Head of caudate nucleus (tissue), 42 donors: ENCODE measurements around the gene LCA5.
"Not testable (repeated sequence)": the region's sequence is repeated elsewhere in the genome, so short reads cannot be mapped to it uniquely, and the experiment has no call there.

Source experiments
- DNase-seq, 42 donors: peaks; one replicate each; pipeline versions ENCODE4 v3.0.0 to v3.0.0-alpha.2; 2020 to 2021; ENCODE audit warnings: mixed read lengths in 7 of 42
- intact Hi-C: fragments of 100-400 bp; cut with DNase I; formaldehyde crosslinking; loops from one replicate; pipeline ENCODE4 v1.15.0; 2022

LCA5 gene

DNA sequence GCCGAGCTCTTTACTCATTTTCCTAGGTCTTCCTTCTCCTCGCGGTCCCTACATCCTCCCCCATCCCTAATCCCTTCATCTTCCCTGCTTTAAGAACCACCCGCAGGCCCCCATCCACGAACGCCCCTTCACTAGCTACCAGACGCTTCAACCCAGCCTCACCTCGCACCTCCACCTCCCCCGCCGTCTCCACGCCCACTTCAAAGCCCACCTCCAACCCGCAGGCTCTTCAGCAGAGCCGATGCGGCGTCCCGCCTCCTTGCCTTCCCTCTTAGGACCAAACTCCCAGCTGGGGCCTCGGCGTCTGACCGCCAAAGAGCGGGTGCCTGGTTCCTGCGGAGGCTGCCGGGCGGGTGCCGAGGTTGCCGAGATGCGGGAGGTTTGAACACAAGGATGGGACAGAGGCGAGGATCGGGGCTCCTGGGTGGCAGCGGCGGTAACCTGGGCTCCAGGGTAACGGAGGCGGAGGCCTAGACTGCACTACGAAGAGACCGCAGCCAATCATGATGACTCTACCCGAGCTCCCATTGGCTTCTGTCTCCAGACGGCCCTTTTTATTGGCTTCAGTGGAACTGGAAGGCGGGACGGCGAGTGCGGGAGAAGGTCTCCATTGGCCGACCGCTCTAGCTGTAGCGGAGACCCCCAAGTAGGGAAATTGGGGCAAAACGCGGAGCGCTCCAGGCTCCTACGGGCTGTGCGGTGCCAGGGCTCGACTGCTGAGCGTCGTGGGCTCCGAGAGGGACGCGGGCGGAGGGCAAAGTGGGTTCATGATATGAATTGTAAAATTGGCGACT, at the start of gene LCA5:
Gene LCA5, minus strand, starts transcription at position 477 of the 794 bp plus-strand sequence. CDS start 18,536 bp downstream, outside the sequence.
- peak; percentile 89 to 99 (median 97) for DNase-seq
- intact Hi-C loops, result loop anchor here (5.0 kb wide), 1 partner anchor 460 kb away; the partner anchor contains the start of gene PHIP

DNA sequence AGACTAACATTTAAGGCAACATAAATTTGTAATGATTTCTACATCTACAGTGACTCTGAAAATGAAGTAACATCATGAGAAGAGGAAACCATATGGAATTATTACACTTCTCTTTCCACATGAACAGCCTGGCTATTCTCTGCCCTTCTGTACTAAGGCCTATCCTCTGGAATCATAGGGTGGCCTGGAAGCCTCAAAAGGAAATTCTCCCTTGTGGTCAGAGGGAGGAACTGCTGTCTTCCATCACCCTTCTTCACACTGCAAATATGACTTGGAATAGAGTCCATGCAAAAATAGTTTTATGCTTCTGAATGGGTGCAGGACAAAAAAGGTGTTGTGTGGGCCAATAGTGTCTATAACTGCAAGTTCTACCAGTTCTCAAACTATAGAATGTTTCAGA, 49.3 kb upstream of the LCA5 start:
- DNase-seq, result no peak
- intact Hi-C loops, result no loop called here

DNA sequence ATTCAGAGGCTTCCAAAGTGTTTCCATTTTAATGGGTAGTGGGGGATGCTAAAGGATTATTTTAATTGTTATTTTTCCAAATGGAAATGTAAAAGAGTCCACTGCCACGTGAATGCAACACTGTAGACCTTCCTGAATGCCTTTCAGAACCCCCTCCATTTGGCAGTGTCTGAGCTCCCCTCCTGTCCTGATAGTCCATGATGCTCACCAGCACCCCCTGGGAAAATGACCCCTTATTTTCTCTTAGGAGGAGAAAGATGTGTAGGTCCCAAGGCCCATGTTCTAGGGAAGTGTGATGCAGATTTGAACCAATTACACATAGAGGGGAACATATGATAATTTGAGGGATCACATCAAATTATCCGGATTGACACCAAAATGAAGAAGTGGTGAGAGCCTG, 47.1 kb upstream of the LCA5 start:
- DNase-seq, result no peak
- intact Hi-C loops, result no loop called here

DNA sequence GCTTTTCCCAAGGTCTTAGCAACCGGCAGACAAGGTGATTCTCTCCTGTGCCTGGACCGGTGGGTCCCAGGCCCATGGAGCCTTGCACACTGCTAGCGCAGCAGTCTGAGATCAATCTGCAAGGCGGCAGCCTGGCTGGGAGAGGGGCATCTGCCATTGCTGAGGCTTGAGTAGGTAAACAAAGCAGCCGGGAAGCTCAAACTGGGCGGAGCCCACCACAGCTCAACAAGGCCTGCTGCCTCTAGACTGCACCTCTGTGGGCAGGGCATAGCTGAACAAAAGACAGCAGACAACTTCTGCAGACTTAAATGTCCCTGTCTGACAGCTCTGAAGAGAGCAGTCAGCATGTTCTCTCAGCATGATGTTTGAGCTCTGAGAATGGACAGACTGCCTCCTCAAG, 40.7 kb upstream of the LCA5 start:
- DNase-seq, result not testable (repeated sequence)
- intact Hi-C loops, result loop anchor here (10.0 kb wide), 1 partner anchor 137 kb away; no protein-coding TSS in a partner anchor

GRCh38 chr6:79574630-79575225, 37.5 kb upstream of the LCA5 start:
- DNase-seq, result no peak
- intact Hi-C loops, result loop anchor here (10.0 kb wide), 1 partner anchor 140 kb away; no protein-coding TSS in a partner anchor

- intact Hi-C loops, result loop anchor here (10.0 kb wide), 1 partner anchor 141 kb away; no protein-coding TSS in a partner anchor
- no peak for DNase-seq
Observed at GRCh38 chr6:79574174-79574573, 36.9 kb upstream of the LCA5 start.

DNA sequence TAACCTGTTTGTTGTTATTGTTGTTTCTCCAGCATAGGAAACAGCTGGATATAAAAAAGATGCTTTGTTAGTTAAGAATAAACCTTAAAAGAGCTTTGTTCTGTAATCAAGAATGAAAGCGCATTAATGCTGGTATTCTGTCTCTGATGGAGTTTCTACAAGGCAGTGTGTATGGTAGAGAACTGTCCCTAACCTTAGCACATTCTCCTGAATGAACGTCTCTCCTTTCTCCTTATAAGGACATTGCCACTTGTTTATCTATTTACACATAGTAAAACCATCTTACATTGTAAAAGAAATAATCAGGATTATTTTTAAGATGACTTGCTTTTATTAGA, 33.8 kb upstream of the LCA5 start:
- no peak for DNase-seq
- intact Hi-C loops, result loop anchor here (10.0 kb wide), 1 partner anchor 144 kb away; no protein-coding TSS in a partner anchor

- peak in 12 of 42 donors; percentile 14 to 57 (median 34) for DNase-seq
- intact Hi-C loops, result loop anchor here (10.0 kb wide), 1 partner anchor 144 kb away; no protein-coding TSS in a partner anchor
Observed at GRCh38 chr6:79570129-79571029, 33.1 kb upstream of the LCA5 start.

DNA sequence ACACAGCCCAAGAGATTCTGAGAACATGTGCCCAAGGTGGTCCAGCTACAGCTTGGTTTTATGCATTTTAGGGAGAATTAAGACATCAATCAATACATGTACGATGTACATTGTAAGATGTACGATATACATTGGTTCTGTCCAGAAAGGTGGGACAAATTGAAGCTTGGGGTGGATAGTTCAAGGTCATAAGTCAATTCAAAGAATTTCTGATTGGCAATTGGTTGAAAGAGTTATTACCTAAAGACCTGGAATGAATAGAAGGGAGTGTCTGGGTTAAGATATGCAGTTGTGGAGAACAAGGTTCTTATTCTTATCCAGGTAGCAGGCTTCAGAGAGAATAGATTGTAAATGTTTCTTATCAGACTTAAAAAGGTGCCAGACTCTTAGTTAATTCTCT, 31.8 kb upstream of the LCA5 start:
- intact Hi-C loops, result no loop called here
- DNase-seq, result no peak

DNA sequence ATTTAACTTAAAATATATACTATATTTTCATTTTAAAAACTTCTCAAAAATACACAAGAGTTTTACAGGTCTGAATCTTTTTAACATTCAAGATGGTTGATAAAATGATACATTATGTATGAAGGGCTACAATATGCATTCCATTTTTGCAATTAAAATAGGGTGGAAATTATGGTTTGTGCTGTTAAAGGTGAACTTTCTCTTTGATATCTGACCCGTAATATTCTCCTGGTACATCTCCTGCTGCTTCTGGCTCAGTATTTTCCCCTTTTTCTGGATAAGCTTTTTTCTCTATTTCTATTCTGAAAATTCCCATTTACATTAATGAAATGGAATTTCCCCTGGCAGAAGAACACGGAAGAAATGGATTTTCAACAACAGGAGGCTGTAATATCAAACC, 27.4 kb upstream of the LCA5 start:
- intact Hi-C loops, result no loop called here
- DNase-seq, result no peak

DNA sequence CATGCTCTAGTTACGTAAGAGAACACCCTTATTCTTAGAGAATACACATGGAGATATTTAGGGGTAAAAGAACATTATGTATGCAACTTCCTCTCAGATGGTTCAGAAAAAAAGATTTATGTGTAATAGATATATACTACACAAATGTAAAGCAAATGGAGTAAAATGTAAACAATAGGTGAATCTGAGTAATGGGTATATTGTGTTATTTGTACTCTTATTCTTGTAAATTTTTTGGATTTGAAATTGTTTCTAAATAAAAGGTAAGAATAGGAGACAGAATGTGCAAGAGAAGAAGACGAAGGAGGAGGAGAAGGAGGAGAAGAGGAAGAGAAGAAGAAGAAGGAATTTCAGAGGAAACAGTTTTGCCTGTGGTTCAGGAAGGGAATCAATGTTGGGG, 22.5 kb upstream of the LCA5 start:
- no peak for DNase-seq
- intact Hi-C loops, result no loop called here

DNA sequence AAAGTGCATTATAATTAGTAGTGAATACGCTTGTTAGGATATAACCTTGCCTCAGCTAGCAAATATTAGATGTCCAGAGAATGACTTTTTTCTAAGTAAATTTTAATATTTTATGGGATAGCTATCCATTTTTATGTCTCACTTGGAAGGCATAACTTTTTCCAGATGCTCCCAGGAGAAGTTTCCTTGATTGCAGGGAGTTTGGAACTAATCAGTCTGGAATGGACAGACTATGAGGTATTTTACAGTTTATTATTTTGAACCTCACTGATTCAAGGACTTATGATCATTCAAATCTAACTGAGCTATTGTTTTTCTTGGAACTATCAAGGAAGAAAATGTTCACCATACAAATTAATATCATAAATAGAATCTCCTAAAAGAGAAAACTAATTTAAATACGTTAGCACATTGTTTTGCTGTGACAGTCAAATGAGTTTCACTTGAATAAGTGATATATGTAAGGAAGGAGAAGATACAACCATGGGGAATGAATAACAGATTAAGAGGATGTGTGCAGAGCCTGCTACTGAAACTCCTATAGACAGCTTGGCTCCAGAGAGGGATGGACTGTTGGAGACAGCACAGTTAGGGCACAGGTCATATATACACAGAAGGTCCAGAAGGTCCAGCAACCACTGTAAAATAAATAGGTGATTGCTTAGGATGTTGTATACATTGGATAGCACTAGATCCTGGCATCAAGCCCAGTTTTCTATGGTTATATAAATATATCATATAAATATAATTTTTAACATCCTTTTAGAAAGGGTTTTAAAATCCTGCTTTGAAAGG, 20.6 kb upstream of the LCA5 start:
- no peak for DNase-seq

DNA sequence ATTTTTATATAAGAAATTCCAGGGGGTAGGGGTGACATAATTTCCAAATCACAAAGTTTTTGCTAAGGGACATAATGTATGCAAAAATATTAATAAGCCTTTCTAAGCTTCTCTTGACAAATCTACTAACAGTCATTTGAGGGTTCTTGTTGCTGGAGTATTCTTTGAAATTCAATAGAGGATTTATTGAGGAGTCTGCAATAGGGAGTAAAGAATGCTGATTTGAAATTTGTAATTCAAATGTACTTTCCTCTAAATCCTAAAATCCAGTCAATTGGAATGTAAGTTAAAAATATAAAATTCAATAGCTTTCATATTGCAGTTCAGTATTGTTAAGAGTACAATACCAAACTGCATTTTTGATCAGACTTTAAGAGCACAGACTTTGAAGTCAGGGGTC, 17.1 kb upstream of the LCA5 start:
- no peak for DNase-seq
- intact Hi-C loops, result no loop called here

More for the DNA sequence above, 20.6 kb upstream of the LCA5 start:
- intact Hi-C loops, result no loop called here

DNA sequence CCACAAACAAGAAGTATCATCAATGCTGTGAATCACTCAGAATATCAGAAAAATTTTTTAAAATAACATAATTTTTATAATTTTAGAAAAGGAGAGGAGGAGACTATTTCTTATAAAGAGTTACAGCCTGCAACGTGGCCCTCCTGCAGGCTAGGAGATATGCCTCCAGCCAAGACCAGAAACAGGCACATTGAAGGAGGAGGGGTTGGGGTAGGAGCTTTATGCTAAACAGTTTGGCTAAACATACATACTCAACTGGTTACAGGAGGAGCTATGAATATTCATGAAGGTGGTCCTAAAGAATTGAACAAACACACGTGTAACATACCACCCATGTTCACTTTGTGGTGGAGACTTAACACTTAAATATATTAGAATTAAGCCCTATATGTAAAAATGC, 14.2 kb upstream of the LCA5 start:
- intact Hi-C loops, result no loop called here
- no peak for DNase-seq

DNA sequence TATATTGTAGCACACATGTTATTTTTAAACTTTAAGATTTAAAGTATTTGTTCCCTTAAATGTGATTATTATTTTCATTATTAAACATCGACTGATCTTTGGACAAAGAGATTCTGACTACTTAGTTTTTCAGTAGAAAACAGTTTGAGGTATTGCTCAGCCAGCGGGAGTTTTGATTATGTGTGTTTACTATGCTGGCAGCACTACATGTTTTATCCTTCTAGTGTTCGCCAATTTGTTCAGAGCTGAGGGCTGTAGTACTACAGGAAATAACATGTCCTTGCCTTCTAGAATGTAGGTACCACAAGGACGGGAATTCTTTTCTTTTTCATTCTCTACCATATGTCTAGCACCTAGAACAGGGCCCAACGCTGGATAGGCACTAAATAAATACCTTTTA, 11.1 kb upstream of the LCA5 start:
- no peak for DNase-seq
- intact Hi-C loops, result no loop called here

DNA sequence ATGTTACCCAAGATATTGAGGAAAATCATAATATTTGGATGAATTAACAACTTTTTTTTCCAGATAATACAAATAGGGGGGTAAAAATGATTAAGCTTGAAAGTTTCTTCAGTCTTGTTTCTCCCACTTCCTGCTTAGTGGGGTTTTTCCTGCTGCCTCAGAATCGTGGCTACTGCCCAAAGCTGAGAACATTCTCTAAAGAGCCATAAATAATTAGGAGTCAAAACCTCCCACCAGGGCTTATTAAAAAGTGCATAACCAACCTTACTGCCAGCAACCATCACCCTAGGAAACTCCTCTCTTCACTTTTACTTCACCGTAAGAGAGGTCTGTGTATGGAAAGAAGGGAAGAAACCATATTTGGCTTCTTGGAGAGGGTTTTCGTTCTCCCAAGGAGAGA, 9.0 kb upstream of the LCA5 start:
- no peak for DNase-seq
- intact Hi-C loops, result no loop called here

GRCh38 chr6:79544939-79545450, 7.8 kb upstream of the LCA5 start:
- intact Hi-C loops, result no loop called here
- DNase-seq, result peak; percentile 28 to 84 (median 62)

- intact Hi-C loops, result no loop called here
- peak in 13 of 42 donors; percentile 4 to 51 (median 25) for DNase-seq
Observed at GRCh38 chr6:79544299-79544927, 7.2 kb upstream of the LCA5 start.
